Measurements from ENCODE around the gene IL1RN. TPM values are rescaled to one million over a fixed set of nuclear protein-coding genes. Genes with fewer than 3 reads are reported as not detected.

IL1RN gene
- total RNA-seq, 1 donor from 2014 or later, result not detected

DNA sequence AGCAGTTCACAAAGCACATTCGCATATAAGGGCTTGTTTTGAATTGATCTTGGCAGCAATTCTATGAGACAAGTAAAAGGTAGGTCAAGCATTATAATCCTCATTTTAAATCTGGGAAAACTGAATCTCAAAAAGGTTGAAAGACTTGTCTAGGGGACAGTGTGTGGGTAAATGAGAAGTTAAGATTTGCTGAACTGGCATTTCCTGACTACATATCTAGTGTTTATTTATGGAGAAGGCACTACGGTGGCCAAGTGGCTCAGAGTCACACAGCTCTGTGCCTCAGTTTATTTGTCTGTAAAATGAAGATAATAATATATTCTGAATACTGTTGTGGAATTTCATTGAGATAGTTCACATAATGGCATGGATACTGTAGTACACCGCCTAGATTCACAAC lies 16.3 kb upstream of the IL1RN start:
- Histone ChIP-seq H3K36me3 (no peaks in the 10 kb centered on the region), H3K27ac (no peak overlapping the region), H4K20me1 (ENCODE audit: low read depth) (no peaks in the 10 kb centered on the region), H3K9ac (no peak overlapping the region), H3K4me1 (no peaks in the 10 kb centered on the region), H2AFZ (replicated peaks) (no peak overlapping the region), H3K79me2 (ENCODE audit: low read depth) (no peaks in the 10 kb centered on the region), H3K27me3 (no peaks in the 10 kb centered on the region), H3F3A (ENCODE audit: low read depth) (no peaks in the 10 kb centered on the region), H3K4me3 (no peak overlapping the region), H3K9me3 (ENCODE audit: low read depth) (no peaks in the 10 kb centered on the region), H3K4me2 (no peak overlapping the region)
- Mint-ChIP-seq H3K36me3 (no peaks in the 10 kb centered on the region), H3K9me3 (no peaks in the 10 kb centered on the region), H3K4me1 (no peaks in the 10 kb centered on the region), H3K27me3 (ENCODE audit: insufficient read depth, low read depth) (peaks cover 2% of the 10 kb centered on the region), H3K4me3 (no peak overlapping the region), H3K27ac (no peak overlapping the region)
- DNase-seq (ENCODE audit: low spot score), result no peak
- TF ChIP-seq EZH2 (IDR thresholded peaks at IDR 0.05), result no peak
- no peak for TF ChIP-seq EZH2phosphoT487 (IDR thresholded peaks at IDR 0.05)
- TF ChIP-seq, protein P1, sequence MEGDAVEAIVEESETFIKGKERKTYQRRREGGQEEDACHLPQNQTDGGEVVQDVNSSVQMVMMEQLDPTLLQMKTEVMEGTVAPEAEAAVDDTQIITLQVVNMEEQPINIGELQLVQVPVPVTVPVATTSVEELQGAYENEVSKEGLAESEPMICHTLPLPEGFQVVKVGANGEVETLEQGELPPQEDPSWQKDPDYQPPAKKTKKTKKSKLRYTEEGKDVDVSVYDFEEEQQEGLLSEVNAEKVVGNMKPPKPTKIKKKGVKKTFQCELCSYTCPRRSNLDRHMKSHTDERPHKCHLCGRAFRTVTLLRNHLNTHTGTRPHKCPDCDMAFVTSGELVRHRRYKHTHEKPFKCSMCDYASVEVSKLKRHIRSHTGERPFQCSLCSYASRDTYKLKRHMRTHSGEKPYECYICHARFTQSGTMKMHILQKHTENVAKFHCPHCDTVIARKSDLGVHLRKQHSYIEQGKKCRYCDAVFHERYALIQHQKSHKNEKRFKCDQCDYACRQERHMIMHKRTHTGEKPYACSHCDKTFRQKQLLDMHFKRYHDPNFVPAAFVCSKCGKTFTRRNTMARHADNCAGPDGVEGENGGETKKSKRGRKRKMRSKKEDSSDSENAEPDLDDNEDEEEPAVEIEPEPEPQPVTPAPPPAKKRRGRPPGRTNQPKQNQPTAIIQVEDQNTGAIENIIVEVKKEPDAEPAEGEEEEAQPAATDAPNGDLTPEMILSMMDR (IDR thresholded peaks at IDR 0.05), result no peak

DNA sequence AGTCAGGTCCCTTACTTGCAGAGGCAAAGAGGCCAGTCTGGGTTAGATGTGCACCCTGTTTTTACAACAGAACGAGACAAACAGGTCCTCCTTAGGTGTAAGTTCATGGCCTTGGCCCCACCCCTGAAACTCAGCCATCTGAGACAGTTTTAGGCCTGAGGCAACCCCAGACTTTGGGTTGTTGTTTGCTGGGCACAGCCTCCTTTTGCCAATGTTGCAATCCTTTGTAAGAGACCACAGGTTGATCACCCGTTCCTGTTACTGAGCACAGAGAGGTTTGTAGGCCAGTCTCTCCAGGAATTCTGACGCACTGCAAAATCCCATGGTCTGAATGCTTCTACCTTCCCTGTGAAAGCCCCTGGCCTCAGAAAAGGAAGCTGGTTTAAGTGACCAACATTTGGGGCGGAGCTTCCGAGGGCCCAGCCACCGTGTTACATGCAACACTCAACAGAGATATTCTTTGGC lies 15.5 kb upstream of the IL1RN start:
- Histone ChIP-seq H3K36me3 (no peaks in the 10 kb centered on the region), H3K79me2 (ENCODE audit: low read depth) (no peaks in the 10 kb centered on the region), H3K9ac (no peak overlapping the region), H3K4me3 (no peak overlapping the region), H3K4me2 (no peak overlapping the region), H3K4me1 (no peaks in the 10 kb centered on the region), H3K9me3 (ENCODE audit: low read depth) (no peaks in the 10 kb centered on the region), H3K27ac (no peak overlapping the region), H3F3A (ENCODE audit: low read depth) (no peaks in the 10 kb centered on the region), H3K27me3 (no peaks in the 10 kb centered on the region), H4K20me1 (ENCODE audit: low read depth) (no peaks in the 10 kb centered on the region), H2AFZ (replicated peaks) (no peak overlapping the region)
- Mint-ChIP-seq H3K27me3 (ENCODE audit: insufficient read depth, low read depth) (peaks cover 2% of the 10 kb centered on the region), H3K27ac (no peak overlapping the region), H3K36me3 (no peaks in the 10 kb centered on the region), H3K9me3 (no peaks in the 10 kb centered on the region), H3K4me1 (no peaks in the 10 kb centered on the region), H3K4me3 (no peak overlapping the region)
- no peak for DNase-seq (ENCODE audit: low spot score)
- TF ChIP-seq EZH2phosphoT487 (IDR thresholded peaks at IDR 0.05) (no peak), EZH2 (IDR thresholded peaks at IDR 0.05) (no peak)
- TF ChIP-seq, protein P1 (IDR thresholded peaks at IDR 0.05), result no peak

DNA sequence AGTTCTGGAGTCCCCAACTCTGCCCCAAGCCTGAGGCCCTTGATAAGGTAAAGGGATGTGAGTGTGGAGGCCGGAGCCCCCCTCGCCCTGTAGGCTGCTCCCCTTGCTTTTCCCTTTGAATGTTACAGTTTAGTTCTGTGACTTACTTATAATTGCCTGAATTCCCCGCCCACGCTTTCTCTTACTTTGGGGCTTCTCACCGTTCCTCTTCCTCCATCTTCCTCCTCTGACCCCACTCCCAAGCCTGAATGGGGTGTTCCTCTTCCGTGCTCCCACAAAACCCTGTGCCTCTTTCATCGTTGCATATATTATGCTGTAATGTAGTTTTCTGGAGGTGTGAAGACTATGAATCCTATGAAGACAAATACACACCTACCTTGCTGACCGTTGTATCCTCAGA lies 15.0 kb upstream of the IL1RN start:
- Histone ChIP-seq H3K4me3 (no peak overlapping the region), H3K36me3 (no peaks in the 10 kb centered on the region), H3K27ac (no peak overlapping the region), H3K4me1 (no peaks in the 10 kb centered on the region), H3K9ac (no peak overlapping the region), H3F3A (ENCODE audit: low read depth) (no peaks in the 10 kb centered on the region), H3K4me2 (no peak overlapping the region), H4K20me1 (ENCODE audit: low read depth) (no peaks in the 10 kb centered on the region), H3K9me3 (ENCODE audit: low read depth) (no peaks in the 10 kb centered on the region), H3K27me3 (no peaks in the 10 kb centered on the region), H3K79me2 (ENCODE audit: low read depth) (no peaks in the 10 kb centered on the region), H2AFZ (replicated peaks) (no peak overlapping the region)
- no peaks in the 10 kb centered on the region for H3K9me3 Mint-ChIP-seq
- H3K4me1 Mint-ChIP-seq, result no peaks in the 10 kb centered on the region
- TF ChIP-seq EZH2 (IDR thresholded peaks at IDR 0.05) (no peak), EZH2phosphoT487 (IDR thresholded peaks at IDR 0.05) (no peak)
- TF ChIP-seq, protein P1 (IDR thresholded peaks at IDR 0.05), result no peak
- H3K27me3 Mint-ChIP-seq (ENCODE audit: insufficient read depth, low read depth), result no peaks in the 10 kb centered on the region
- H3K4me3 Mint-ChIP-seq, result no peak overlapping the region
- no peaks in the 10 kb centered on the region for H3K36me3 Mint-ChIP-seq
- H3K27ac Mint-ChIP-seq, result no peak overlapping the region
- DNase-seq (ENCODE audit: low spot score), result no peak

Measured in neural progenitor cell (in vitro differentiated cells).